T-cell (primary cell): ENCODE results near the gene SEZ6. TPM values are rescaled to one million over a fixed set of nuclear protein-coding genes. Genes with fewer than 3 reads are reported as not detected.

ENCODE experiments used
- ATAC-seq, 4 experiments: fragments of 200-7000 bp in 3 of 4; fragments of 150-1000 bp in 1 of 4; cut with Tn5 transposase; replicated peaks in 1 of 4; 1 replicate in 3 of 4; 2 replicates in 1 of 4; pipeline ENCODE4 v1.10.0; 2021; ENCODE audit warnings: moderate library complexity in 3 of 4, mild to moderate bottlenecking in 2 of 4, moderate number of reproducible peaks in 1 of 4
- CTCF ChIA-PET, 2 donors: fragments of 300-600 bp; sonication (Branson Sonifier 250); formaldehyde crosslinking; loops; one replicate each; lab custom pipeline; 2022; ENCODE audit warnings: antibody characterized with exemption in 2 of 2; lab: Charles Lee
- POLR2A ChIA-PET, 2 donors: fragments of 300-600 bp; sonication (Branson Sonifier 250); formaldehyde crosslinking; loops; one replicate each; lab custom pipeline; 2022; ENCODE audit warnings: antibody characterized with exemption in 2 of 2; lab: Charles Lee
- DNase-seq, 35 experiments: peaks; one replicate each; pipeline versions ENCODE4 v3.0.0 to v3.0.0-alpha.2; 2013 to 2023
- H3K27ac ChIP-seq: one replicate; pipeline ENCODE4 v1.5.1; 2013; ENCODE audit warnings: low read length
- H3K27me3 ChIP-seq, 2 experiments: replicated peaks in 1 of 2; 1 replicate in 1 of 2; 2 replicates in 1 of 2; pipeline versions ENCODE4 v1.6.1 to v1.7.0; 2013; ENCODE audit warnings: low read length in 1 of 2, mixed read lengths in 1 of 2; ENCODE audit not compliant: control insufficient read depth in 2 of 2, insufficient read depth in 2 of 2; ENCODE audit errors: extremely low read depth in 1 of 2
- H3K36me3 ChIP-seq, 2 donors: 1 replicate in 1 of 2; 2 replicates in 1 of 2; pipeline versions ENCODE4 v1.6.1 to v1.7.0; 2013; ENCODE audit warnings: low read length in 1 of 2; ENCODE audit not compliant: control insufficient read depth in 2 of 2, insufficient read depth in 1 of 2; ENCODE audit errors: extremely low read depth in 1 of 2
- H3K4me1 ChIP-seq, 2 experiments: 1 replicate in 1 of 2; 2 replicates in 1 of 2; pipeline versions ENCODE4 v1.6.1 to v1.7.0; 2013; ENCODE audit warnings: low read length in 2 of 2, mixed read lengths in 1 of 2; ENCODE audit not compliant: insufficient read depth in 2 of 2, control insufficient read depth in 1 of 2; ENCODE audit errors: extremely low read depth in 1 of 2
- H3K4me3 ChIP-seq, 2 donors: 1 replicate in 1 of 2; 2 replicates in 1 of 2; pipeline versions ENCODE4 v1.5.1 to v1.7.0; 2013; ENCODE audit warnings: mild to moderate bottlenecking in 2 of 2, low read length in 1 of 2, moderate library complexity in 1 of 2; ENCODE audit not compliant: control insufficient read depth in 1 of 2; ENCODE audit errors: extremely low read depth in 1 of 2
- H3K9me3 ChIP-seq: 2 replicates; pipeline ENCODE4 v1.7.0; 2013
- H3K27ac Mint-ChIP-seq, 2 donors: one replicate each; pipeline ENCODE4 v1.8.0; 2020 to 2021; ENCODE audit warnings: mild to moderate bottlenecking in 2 of 2, mixed read lengths in 2 of 2
- H3K27me3 Mint-ChIP-seq, 2 donors: one replicate each; pipeline ENCODE4 v1.8.0; 2021 to 2022; ENCODE audit warnings: mixed read lengths in 2 of 2
- H3K36me3 Mint-ChIP-seq: one replicate; pipeline ENCODE4 v1.8.0; 2021; ENCODE audit warnings: mixed read lengths
- H3K4me1 Mint-ChIP-seq, 3 donors: one replicate each; pipeline ENCODE4 v1.8.0; 2020 to 2022; ENCODE audit warnings: mixed read lengths in 3 of 3, mild to moderate bottlenecking in 1 of 3
- H3K4me3 Mint-ChIP-seq, 3 donors: one replicate each; pipeline ENCODE4 v1.8.0; 2020 to 2022; ENCODE audit warnings: mild to moderate bottlenecking in 3 of 3, mixed read lengths in 3 of 3, moderate library complexity in 3 of 3
- H3K9me3 Mint-ChIP-seq, 3 donors: one replicate each; pipeline ENCODE4 v1.8.0; 2020 to 2022; ENCODE audit warnings: mixed read lengths in 3 of 3
- WGBS: methylation state at CpG from one replicate; pipeline ENCODE4 v1.1.5; 2013; ENCODE audit warnings: missing lambda C conversion rate; ENCODE audit not compliant: insufficient coverage; 5-methylcytosine and 5-hydroxymethylcytosine counted together
- total RNA-seq, 35 experiments: library from RNA in 6 of 35; stranded (reverse) in 6 of 35; fragments of 120-200 nt in 1 of 35; gene quantifications; one replicate each; pipeline versions ENCODE4 v1.2.1 to v1.2.4 and lab custom pipeline; 2013 to 2026

SEZ6 gene
- total RNA-seq, 5 donors from 2014 or later (not counting 1 experiment from before 2014, with no cell fraction given), result 0.49 to 1.6 TPM; not detected in 3

GRCh38 chr17:29043539-29044145 lies 37.8 kb upstream of the SEZ6 start:
- WGBS, result 92% methylated on average over 2 of the region's 3 CpGs
- Histone ChIP-seq H3K36me3 (no peaks in the 10 kb centered on the region), H3K27ac (no peak overlapping the region), H3K9me3 (no peaks in the 10 kb centered on the region), H3K4me3 (no peak overlapping the region), H3K27me3 (peaks cover 0 to 31% of the 10 kb centered on the region in 2 experiments), H3K4me1 (peaks cover 0 to 7% of the 10 kb centered on the region in 2 experiments)
- ChIA-PET CTCF (interaction anchor here in 1 of 2 donors (0.6 kb wide), 1 partner anchor 12 kb away, joined by 3 read pairs; no protein-coding TSS in a partner anchor), POLR2A (no interaction called here)
- no peaks in the 10 kb centered on the region for H3K9me3 Mint-ChIP-seq
- no peaks in the 10 kb centered on the region for H3K36me3 Mint-ChIP-seq
- ATAC-seq (no peak), DNase-seq (no peak)
- H3K4me3 Mint-ChIP-seq, result no peak overlapping the region
- H3K4me1 Mint-ChIP-seq, result peaks cover 0 to 14% (median 5%) of the 10 kb centered on the region in 3 donors
- H3K27me3 Mint-ChIP-seq, result peaks cover 20 to 24% of the 10 kb centered on the region in 2 donors
- H3K27ac Mint-ChIP-seq, result no peak overlapping the region

DNA sequence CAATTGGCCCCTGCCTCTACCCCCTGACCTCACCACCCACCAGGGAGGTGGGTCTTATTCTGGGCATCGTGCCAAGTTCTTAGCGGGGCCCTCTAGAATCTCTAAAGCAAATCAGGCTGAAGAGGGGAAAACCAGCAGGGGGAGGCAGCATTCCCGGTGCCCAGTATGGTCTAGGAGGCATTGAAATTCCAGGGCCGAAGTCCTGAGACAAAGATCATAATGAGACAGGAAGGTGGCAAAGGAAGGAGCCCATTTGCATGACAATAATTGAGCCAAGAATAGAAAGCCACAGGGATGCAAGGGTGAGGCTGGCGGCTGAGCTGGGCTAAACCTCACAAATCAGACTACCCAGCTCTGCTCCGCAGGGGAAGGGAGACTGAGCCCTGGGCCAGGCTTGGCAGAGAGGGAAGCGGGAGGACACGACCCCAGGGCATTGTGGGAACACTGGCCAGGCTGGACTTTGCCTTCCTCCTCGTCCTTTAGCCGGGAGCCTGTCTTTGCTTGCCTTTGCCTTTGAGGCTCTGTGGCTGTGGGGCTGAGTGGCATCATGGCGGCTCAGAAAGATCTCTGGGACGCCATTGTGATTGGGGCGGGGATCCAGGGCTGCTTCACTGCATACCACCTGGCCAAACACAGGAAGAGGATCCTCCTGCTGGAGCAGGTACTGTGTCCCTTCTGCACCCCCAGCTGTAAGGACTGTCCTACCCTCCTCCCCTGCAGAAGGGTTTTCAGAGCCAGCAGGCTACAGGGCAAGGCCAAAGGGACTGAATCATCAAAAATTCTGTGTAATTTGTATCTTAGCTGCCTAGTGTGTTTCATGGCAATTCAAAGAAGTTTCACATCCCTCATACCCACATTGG lies 37.1 kb upstream of the SEZ6 start, which contains the start of gene PIPOX:
TSS of gene PIPOX (plus strand) at position 463 of the 860 bp plus-strand sequence. CDS start at position 548, 85 bp downstream.
- H3K4me1 ChIP-seq, result peaks cover 0 to 7% of the 10 kb centered on the region in 2 experiments
- Mint-ChIP-seq H3K9me3 (no peaks in the 10 kb centered on the region), H3K27me3 (peaks cover 18% of the 10 kb centered on the region in 2 donors), H3K4me1 (peaks cover 0 to 8% (median 5%) of the 10 kb centered on the region in 3 donors), H3K27ac (no peak within 1 kb of the TSS), H3K36me3 (no peaks in the 10 kb centered on the region), H3K4me3 (no peak within 1 kb of the TSS)
- WGBS, result 64% methylated on average over 12 of the region's 13 CpGs
- H3K27ac ChIP-seq, result no peak within 1 kb of the TSS
- H3K27me3 ChIP-seq, result peaks cover 0 to 30% of the 10 kb centered on the region in 2 experiments
- no peak within 1 kb of the TSS for H3K4me3 ChIP-seq
- POLR2A ChIA-PET, result no interaction called here
- ATAC-seq (no peak), DNase-seq (no peak)
- no peaks in the 10 kb centered on the region for H3K9me3 ChIP-seq
- no peaks in the 10 kb centered on the region for H3K36me3 ChIP-seq
- CTCF ChIA-PET, result interaction anchor here in 1 of 2 donors (0.6 kb wide), 1 partner anchor 12 kb away, joined by 3 read pairs; no protein-coding TSS in a partner anchor

DNA sequence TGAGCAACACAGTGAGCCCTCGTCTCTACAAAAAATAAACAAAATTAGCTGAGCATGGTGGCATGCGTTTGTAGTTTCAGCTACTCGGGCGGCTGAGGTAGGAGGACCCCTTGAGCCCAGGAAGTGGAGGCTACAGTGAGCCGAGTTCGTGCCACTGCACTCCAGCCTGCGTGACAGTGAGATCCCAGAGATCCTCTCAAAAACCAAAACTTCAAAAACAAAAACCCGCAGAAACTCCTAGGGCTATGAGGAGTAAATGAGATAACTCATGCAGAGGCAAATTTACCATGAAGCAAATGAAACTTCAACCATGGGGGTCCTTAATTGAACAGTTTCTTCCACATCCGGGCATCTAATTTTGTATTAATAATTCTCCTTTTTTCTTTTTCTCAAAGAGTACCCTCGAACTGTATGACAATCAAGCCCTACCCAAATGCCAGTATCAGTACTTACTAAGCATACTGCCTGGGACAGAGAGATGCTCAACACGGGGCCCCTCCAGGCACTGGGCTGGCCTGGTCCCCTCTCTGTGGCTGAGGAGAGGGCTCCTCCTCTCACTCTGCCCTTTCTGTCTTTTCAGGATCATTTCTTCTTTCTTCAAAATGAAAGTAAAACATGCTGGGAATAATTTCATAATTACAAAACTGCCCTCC lies 36.3 kb upstream of the SEZ6 start:
- H3K27ac ChIP-seq, result no peak overlapping the region
- POLR2A ChIA-PET, result no interaction called here

GRCh38 chr17:29041571-29041970 lies 35.7 kb upstream of the SEZ6 start:
- peaks cover 0 to 33% of the 10 kb centered on the region in 2 experiments for H3K27me3 ChIP-seq
- H3K27ac Mint-ChIP-seq, result no peak overlapping the region
- no peak for DNase-seq
- no peak overlapping the region for H3K4me3 ChIP-seq
- H3K36me3 Mint-ChIP-seq, result no peaks in the 10 kb centered on the region
- no peaks in the 10 kb centered on the region for H3K9me3 Mint-ChIP-seq
- peaks cover 0 to 8% (median 5%) of the 10 kb centered on the region in 3 donors for H3K4me1 Mint-ChIP-seq
- peaks cover 16 to 17% of the 10 kb centered on the region in 2 donors for H3K27me3 Mint-ChIP-seq
- ChIA-PET POLR2A (no interaction called here), CTCF (interaction anchor here in 1 of 2 donors (0.6 kb wide), 1 partner anchor 170 kb away, joined by 4 read pairs; no protein-coding TSS in a partner anchor)
- H3K27ac ChIP-seq, result no peak overlapping the region
- WGBS, result 93% methylated on average over 3 of the region's 6 CpGs
- ATAC-seq, result no peak
- no peaks in the 10 kb centered on the region for H3K36me3 ChIP-seq
- no peaks in the 10 kb centered on the region for H3K9me3 ChIP-seq
- peaks cover 0 to 7% of the 10 kb centered on the region in 2 experiments for H3K4me1 ChIP-seq
- no peak overlapping the region for H3K4me3 Mint-ChIP-seq

More for the DNA sequence above, 36.3 kb upstream of the SEZ6 start:
- Histone ChIP-seq H3K4me3 (no peak overlapping the region), H3K27me3 (peaks cover 0 to 33% of the 10 kb centered on the region in 2 experiments), H3K4me1 (peaks cover 0 to 7% of the 10 kb centered on the region in 2 experiments), H3K36me3 (no peaks in the 10 kb centered on the region), H3K9me3 (no peaks in the 10 kb centered on the region)
- 93% methylated on average over 4 of the region's 11 CpGs for WGBS
- CTCF ChIA-PET, result interaction anchor here in 1 of 2 donors (0.6 kb wide), 1 partner anchor 169 kb away, joined by 4 read pairs; no protein-coding TSS in a partner anchor
- DNase-seq, result no peak
- no peak overlapping the region for H3K4me3 Mint-ChIP-seq
- H3K27ac Mint-ChIP-seq, result no peak overlapping the region
- ATAC-seq, result no peak
- no peaks in the 10 kb centered on the region for H3K9me3 Mint-ChIP-seq
- no peaks in the 10 kb centered on the region for H3K36me3 Mint-ChIP-seq
- H3K4me1 Mint-ChIP-seq, result peaks cover 0 to 8% (median 5%) of the 10 kb centered on the region in 3 donors
- peaks cover 18% of the 10 kb centered on the region in 2 donors for H3K27me3 Mint-ChIP-seq

- Histone ChIP-seq H3K4me3 (no peak overlapping the region), H3K4me1 (peaks cover 0 to 7% of the 10 kb centered on the region in 2 experiments), H3K9me3 (no peaks in the 10 kb centered on the region), H3K36me3 (no peaks in the 10 kb centered on the region), H3K27ac (no peak overlapping the region), H3K27me3 (peaks cover 0 to 33% of the 10 kb centered on the region in 2 experiments)
- ChIA-PET POLR2A (no interaction called here), CTCF (no interaction called here)
- no peaks in the 10 kb centered on the region for H3K36me3 Mint-ChIP-seq
- H3K27me3 Mint-ChIP-seq, result peaks cover 11 to 13% of the 10 kb centered on the region in 2 donors
- ATAC-seq (no peak), DNase-seq (no peak)
- no peak overlapping the region for H3K4me3 Mint-ChIP-seq
- H3K4me1 Mint-ChIP-seq, result peaks cover 0 to 8% (median 5%) of the 10 kb centered on the region in 3 donors
- no peak overlapping the region for H3K27ac Mint-ChIP-seq
- H3K9me3 Mint-ChIP-seq, result no peaks in the 10 kb centered on the region
- WGBS, result 83% methylated on average over 1 of the region's 2 CpGs
Observed at GRCh38 chr17:29041091-29041490, 35.3 kb upstream of the SEZ6 start.
